Keratinocyte (primary cell): Measurements from ENCODE around the gene DENND5B. TPM values are rescaled to one million over a fixed set of nuclear protein-coding genes. Genes with fewer than 3 reads are reported as not detected.

Experiments
- DNase-seq: peaks from one replicate; pipeline ENCODE4 v3.0.0-alpha.2; 2011; ENCODE audit warnings: low read depth, missing footprints, low spot score
- FAIRE-seq: peaks from 2 replicates; lab custom pipeline; 2011; peaks lifted over from hg19 to GRCh38; lab: Jason Lieb, UNC
- H2AFZ ChIP-seq: 2 replicates; pipeline ENCODE4 v1.6.0; 2012; ENCODE audit warnings: low read length, control low read depth, inconsistent platforms; ENCODE audit not compliant: control insufficient read depth
- H3K27ac ChIP-seq: 2 replicates; pipeline ENCODE4 v1.5.1; 2011; ENCODE audit warnings: low read length; ENCODE audit not compliant: control insufficient read depth, insufficient read depth
- H3K27me3 ChIP-seq: 3 replicates; pipeline ENCODE4 v1.6.0; 2011; ENCODE audit warnings: low read length; ENCODE audit not compliant: control insufficient read depth, insufficient read depth; ENCODE audit errors: extremely low read depth
- H3K36me3 ChIP-seq, 2 experiments: 2 replicates in 1 of 2; 3 replicates in 1 of 2; pipeline ENCODE4 v1.5.1; 2011; ENCODE audit warnings: low read length in 2 of 2, mild to moderate bottlenecking in 1 of 2; ENCODE audit not compliant: control insufficient read depth in 2 of 2, insufficient read depth in 2 of 2; ENCODE audit errors: extremely low read depth in 1 of 2
- H3K4me1 ChIP-seq: 3 replicates; pipeline ENCODE4 v1.5.1; 2011; ENCODE audit warnings: low read length; ENCODE audit not compliant: control insufficient read depth, insufficient read depth; ENCODE audit errors: extremely low read depth
- H3K4me2 ChIP-seq: 3 replicates; pipeline ENCODE4 v1.6.0; 2011; ENCODE audit warnings: low read depth, low read length; ENCODE audit not compliant: control insufficient read depth, insufficient read depth; ENCODE audit errors: extremely low read depth
- H3K4me3 ChIP-seq, 3 experiments: fragments of 200-600 bp in 1 of 3; sonication (generic) in 1 of 3; 2 replicates in 2 of 3; 3 replicates in 1 of 3; pipeline ENCODE4 v1.5.1; 2011 to 2016; ENCODE audit warnings: low read length in 3 of 3, mild to moderate bottlenecking in 3 of 3, control low read depth in 2 of 3, inconsistent platforms in 1 of 3, low read depth in 1 of 3, mixed read lengths in 1 of 3, mixed run types in 1 of 3, moderate library complexity in 1 of 3; ENCODE audit not compliant: control insufficient read depth in 2 of 3, insufficient read depth in 2 of 3; ENCODE audit errors: extremely low read depth in 1 of 3
- H3K79me2 ChIP-seq: 2 replicates; pipeline ENCODE4 v1.6.0; 2012; ENCODE audit warnings: low read length; ENCODE audit not compliant: control insufficient read depth, insufficient read depth
- H3K9ac ChIP-seq: 3 replicates; pipeline ENCODE4 v1.6.0; 2011; ENCODE audit warnings: low read length; ENCODE audit not compliant: control insufficient read depth, insufficient read depth; ENCODE audit errors: extremely low read depth
- H3K9me1 ChIP-seq: 3 replicates; pipeline ENCODE4 v1.6.0; 2011; ENCODE audit warnings: low read length; ENCODE audit not compliant: control insufficient read depth, insufficient read depth; ENCODE audit errors: extremely low read depth
- H3K9me3 ChIP-seq: 2 replicates; pipeline ENCODE4 v1.5.1; 2012; ENCODE audit warnings: low read depth, low read length; ENCODE audit not compliant: control insufficient read depth
- H4K20me1 ChIP-seq: 3 replicates; pipeline ENCODE4 v1.6.0; 2011; ENCODE audit warnings: low read length; ENCODE audit not compliant: control insufficient read depth, insufficient read depth; ENCODE audit errors: extremely low read depth
- CTCF ChIP-seq, 3 experiments: IDR thresholded peaks in 1 of 3; conservative IDR thresholded peaks in 1 of 3; optimal IDR thresholded peaks in 1 of 3; 2 replicates in 2 of 3; 3 replicates in 1 of 3; pipeline versions ENCODE3 to v1.5.1; 2011; ENCODE audit warnings: low read length in 3 of 3, mild to moderate bottlenecking in 3 of 3, moderate library complexity in 2 of 3, control low read depth in 1 of 3, inconsistent platforms in 1 of 3; ENCODE audit not compliant: insufficient read depth in 2 of 3; ENCODE audit errors: extremely low read depth in 1 of 3
- EZH2 ChIP-seq: IDR thresholded peaks from one replicate; pipeline ENCODE4 v1.6.1; 2012; ENCODE audit warnings: inconsistent platforms, mild to moderate bottlenecking, low read length, moderate library complexity
- dilution Hi-C: fragments of 300-500 bp; cut with MboI; formaldehyde crosslinking; loops from one replicate; pipeline ENCODE4 v1.7.0; 2020; ENCODE audit warnings: low sequenced_read_pairs; ENCODE audit not compliant: extremely low pct_ligation_motif_present
- polyA plus RNA-seq, 5 experiments: library from polyadenylated mRNA; depleted of rRNA in 3 of 5; stranded (reverse) in 3 of 5; stranded (forward) in 1 of 5; unstranded in 1 of 5; fragments of >200 nt; gene quantifications; 1 replicate in 1 of 5; 2 replicates in 3 of 5; 3 replicates in 1 of 5; pipeline versions ENCODE4 v1.2.1 to v1.2.3, GENCODE V29; 2011 to 2012; ENCODE audit warnings: missing spikeins in 2 of 5, low read depth in 1 of 5, low replicate concordance in 1 of 5

DENND5B gene
- polyA plus RNA-seq, 1 donor (not counting 4 experiments of a cell fraction or from before 2014, with no cell fraction given), result 4.7 TPM

GRCh38 chr12:31465002-31465401, 125.9 kb downstream of the DENND5B start:
- Histone ChIP-seq H3K9me1 (no peaks in the 10 kb centered on the region), H3K27ac (no peak overlapping the region), H3K9ac (no peak overlapping the region), H3K9me3 (no peaks in the 10 kb centered on the region), H3K79me2 (no peaks in the 10 kb centered on the region), H2AFZ (no peak overlapping the region), H4K20me1 (no peaks in the 10 kb centered on the region), H3K4me2 (no peak overlapping the region), H3K4me1 (no peaks in the 10 kb centered on the region), H3K4me3 (no peak overlapping the region), H3K36me3 (no peaks in the 10 kb centered on the region), H3K27me3 (no peaks in the 10 kb centered on the region)
- TF ChIP-seq EZH2, result no peak
- TF ChIP-seq CTCF (optimal IDR thresholded peaks at IDR 0.05 in 1 of 3, IDR thresholded peaks at IDR 0.05 in 1 of 3, conservative IDR thresholded peaks at IDR 0.05 in 1 of 3; ENCODE audit: extremely low read depth in 1 of 3, insufficient read depth in 2 of 3, low read length in 3 of 3), result no peak
- DNase-seq (no peak), FAIRE-seq (no peak)
- dilution Hi-C loops, result no loop called here

GRCh38 chr12:31460024-31460423, 130.9 kb downstream of the DENND5B start:
- FAIRE-seq, result no peak
- TF ChIP-seq EZH2, result no peak
- no peak for TF ChIP-seq CTCF (optimal IDR thresholded peaks at IDR 0.05 in 1 of 3, IDR thresholded peaks at IDR 0.05 in 1 of 3, conservative IDR thresholded peaks at IDR 0.05 in 1 of 3; ENCODE audit: extremely low read depth in 1 of 3, insufficient read depth in 2 of 3, low read length in 3 of 3)
- Histone ChIP-seq H3K9me3 (no peaks in the 10 kb centered on the region), H2AFZ (no peak overlapping the region), H3K79me2 (no peaks in the 10 kb centered on the region), H3K4me3 (no peak overlapping the region), H4K20me1 (no peaks in the 10 kb centered on the region), H3K9me1 (no peaks in the 10 kb centered on the region), H3K9ac (no peak overlapping the region), H3K27me3 (no peaks in the 10 kb centered on the region), H3K4me2 (no peak overlapping the region), H3K36me3 (no peaks in the 10 kb centered on the region), H3K27ac (no peak overlapping the region), H3K4me1 (no peaks in the 10 kb centered on the region)
- dilution Hi-C loops, result no loop called here
- no peak for DNase-seq
